B cell (primary cell): ENCODE results near the gene EEFSEC. TPM values are rescaled to one million over a fixed set of nuclear protein-coding genes. Genes with fewer than 3 reads are reported as not detected.

Experiments used
- ATAC-seq: fragments of 200-7000 bp; cut with Tn5 transposase; one replicate; pipeline ENCODE4 v1.10.0; 2021; ENCODE audit warnings: low read depth, mild to moderate bottlenecking, moderate number of reproducible peaks, moderate library complexity
- CTCF ChIA-PET: fragments of 350-600 bp; sonication (Branson Sonifier 250); formaldehyde crosslinking; loops from one replicate; lab custom pipeline; 2021; ENCODE audit warnings: antibody characterized with exemption, inconsistent platforms; lab: Charles Lee
- POLR2A ChIA-PET: fragments of 350-600 bp; sonication (Branson Sonifier 250); formaldehyde crosslinking; loops from one replicate; lab custom pipeline; 2021; ENCODE audit warnings: antibody characterized with exemption; lab: Charles Lee
- DNase-seq: peaks from one replicate; pipeline ENCODE4 v3.0.0; 2013
- H2AFZ ChIP-seq: 2 replicates; pipeline ENCODE4 v1.6.1; 2012; ENCODE audit warnings: mild to moderate bottlenecking, low read depth, low read length; ENCODE audit not compliant: insufficient read depth, poor library complexity, severe bottlenecking
- H3K27ac ChIP-seq, 2 donors: 1 replicate in 1 of 2; 2 replicates in 1 of 2; pipeline ENCODE4 v1.5.1; 2012 to 2013; ENCODE audit warnings: low read length in 2 of 2, mild to moderate bottlenecking in 2 of 2, moderate library complexity in 1 of 2
- H3K27me3 ChIP-seq, 4 experiments: fragments of 200-600 bp in 1 of 4; sonication (generic) in 1 of 4; replicated peaks in 1 of 4; 1 replicate in 2 of 4; 2 replicates in 2 of 4; pipeline versions ENCODE4 v1.6.1 to v1.7.0; 2013 to 2016; ENCODE audit warnings: low read length in 3 of 4, mild to moderate bottlenecking in 2 of 4, mixed read lengths in 1 of 4, moderate library complexity in 1 of 4; ENCODE audit not compliant: insufficient read depth in 4 of 4, control insufficient read depth in 3 of 4; ENCODE audit errors: control extremely low read depth in 1 of 4
- H3K36me3 ChIP-seq, 2 experiments: replicated peaks in 1 of 2; 1 replicate in 1 of 2; 2 replicates in 1 of 2; pipeline versions ENCODE4 v1.6.1 to v1.7.1; 2013; ENCODE audit warnings: low read length in 1 of 2; ENCODE audit not compliant: insufficient read depth in 2 of 2, control insufficient read depth in 1 of 2; ENCODE audit errors: control extremely low read depth in 1 of 2, extremely low read depth in 1 of 2
- H3K4me1 ChIP-seq, 2 donors: fragments of 200-600 bp in 1 of 2; sonication (generic) in 1 of 2; 1 replicate in 1 of 2; 2 replicates in 1 of 2; pipeline versions ENCODE4 v1.5.1 to v1.6.1; 2013 to 2017; ENCODE audit warnings: low read length in 2 of 2; ENCODE audit not compliant: control insufficient read depth in 2 of 2, insufficient read depth in 2 of 2
- H3K4me2 ChIP-seq: replicated peaks from 2 replicates; pipeline ENCODE3; 2012; ENCODE audit warnings: mild to moderate bottlenecking, low read depth, low read length; ENCODE audit not compliant: poor library complexity, severe bottlenecking
- H3K4me3 ChIP-seq, 5 experiments: fragments of 200-600 bp in 1 of 5; sonication (generic) in 1 of 5; 1 replicate in 3 of 5; 2 replicates in 2 of 5; pipeline versions ENCODE4 v1.5.1 to v1.7.0; 2011 to 2016; ENCODE audit warnings: low read length in 4 of 5, mild to moderate bottlenecking in 4 of 5, low read depth in 2 of 5, control low read depth in 1 of 5, moderate library complexity in 1 of 5; ENCODE audit not compliant: insufficient read depth in 1 of 5; ENCODE audit errors: control extremely low read depth in 1 of 5, extremely low read depth in 1 of 5
- H3K79me2 ChIP-seq: fragments of 200-600 bp; sonication (generic); one replicate; pipeline ENCODE4 v1.6.0; 2016; ENCODE audit warnings: low read length; ENCODE audit not compliant: control insufficient read depth, insufficient read depth
- H3K9ac ChIP-seq: fragments of 200-600 bp; sonication (generic); 2 replicates; pipeline ENCODE4 v1.6.1; 2017; ENCODE audit warnings: mild to moderate bottlenecking, low read length, moderate library complexity
- H3K9me3 ChIP-seq, 3 donors: one replicate each; pipeline versions ENCODE4 v1.6.1 to v1.7.1; 2013; ENCODE audit warnings: low read length in 2 of 3; ENCODE audit not compliant: control insufficient read depth in 2 of 3, insufficient read depth in 1 of 3; ENCODE audit errors: control extremely low read depth in 1 of 3
- H4K20me1 ChIP-seq: 2 replicates; pipeline ENCODE4 v1.6.0; 2012; ENCODE audit warnings: mild to moderate bottlenecking, low read length; ENCODE audit not compliant: insufficient read depth, control insufficient read depth, poor library complexity, severe bottlenecking
- H3K27ac Mint-ChIP-seq: one replicate; pipeline ENCODE4 v1.8.0; 2021; ENCODE audit warnings: mixed read lengths
- H3K27me3 Mint-ChIP-seq: one replicate; pipeline ENCODE4 v1.8.0; 2021; ENCODE audit warnings: mixed read lengths
- H3K4me1 Mint-ChIP-seq: one replicate; pipeline ENCODE4 v1.8.0; 2021; ENCODE audit warnings: mixed read lengths
- H3K4me3 Mint-ChIP-seq: one replicate; pipeline ENCODE4 v1.8.0; 2021; ENCODE audit warnings: mixed read lengths
- H3K9me3 Mint-ChIP-seq: one replicate; pipeline ENCODE4 v1.8.0; 2022; ENCODE audit warnings: mixed read lengths; ENCODE audit not compliant: insufficient read depth
- EZH2 ChIP-seq: IDR thresholded peaks from 2 replicates; pipeline ENCODE4 v1.6.1; 2012; ENCODE audit warnings: borderline replicate concordance, low read depth, mild to moderate bottlenecking, moderate library complexity, low read length; ENCODE audit not compliant: insufficient read depth, poor library complexity, severe bottlenecking
- WGBS: methylation state at CpG from one replicate; pipeline ENCODE4 v1.1.5; 2013; ENCODE audit warnings: missing lambda C conversion rate; ENCODE audit not compliant: insufficient coverage; 5-methylcytosine and 5-hydroxymethylcytosine counted together
- intact Hi-C: fragments of 100-400 bp; cut with micrococcal nuclease; formaldehyde crosslinking; loops from one replicate; pipeline ENCODE4 v1.10.0; 2022
- polyA plus RNA-seq: library from polyadenylated mRNA; depleted of rRNA; stranded (reverse); fragments of >200 nt; gene quantifications from 2 replicates; pipeline ENCODE4 v1.2.3, GENCODE V29; 2012
- total RNA-seq, 2 donors: library from RNA; stranded (reverse); fragments of 120-200 nt in 1 of 2; gene quantifications; 1 replicate in 1 of 2; 2 replicates in 1 of 2; pipeline versions ENCODE4 v1.2.3 to v1.2.4, GENCODE V29; 2013 to 2022
- TF ChIP-seq, protein P1 (sequence below): fragments of 200-600 bp; IDR thresholded peaks from one replicate; pipeline ENCODE4 v1.8.0; 2022; ENCODE audit warnings: antibody characterized with exemption, mild to moderate bottlenecking

Gene EEFSEC
- total and polyA plus RNA-seq, 2 donors (not counting 1 experiment from before 2014, with no cell fraction given), result 17.9 to 18.4 TPM

DNA sequence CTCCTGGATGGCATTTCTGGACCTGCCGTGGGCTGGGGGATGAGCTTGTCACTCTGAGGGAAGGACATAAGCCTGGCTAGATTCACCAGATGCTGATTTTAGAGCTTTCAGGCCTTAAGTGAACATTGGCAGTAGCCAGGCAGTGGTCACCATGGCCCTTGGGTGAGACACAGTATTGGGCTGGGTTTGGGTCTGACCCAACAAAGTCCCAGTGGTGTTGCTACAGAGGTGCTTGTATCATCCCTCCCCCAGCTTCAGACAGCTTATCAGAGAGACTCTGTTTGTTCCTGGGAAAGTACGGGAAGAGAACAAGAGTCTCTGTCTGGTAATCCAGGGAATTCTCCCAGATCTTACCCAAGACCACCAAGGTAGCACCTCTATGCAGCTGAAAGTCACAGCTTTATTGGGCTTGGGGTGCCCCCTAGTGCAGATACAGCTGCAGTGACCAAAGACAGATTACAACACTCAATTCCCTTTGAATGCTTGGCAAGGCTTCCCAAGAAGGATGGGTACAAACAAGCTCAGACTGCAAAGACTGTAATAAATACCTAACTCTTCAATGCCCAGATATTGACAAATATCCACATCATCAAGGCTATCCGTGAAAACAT, 19.9 kb upstream of the EEFSEC start:
- ATAC-seq (peak; percentile 49), DNase-seq (peak; percentile 49)
- no peak overlapping the region for H3K27ac ChIP-seq
- WGBS, result 100% methylated on average over 2 of the region's 3 CpGs
- peaks cover 0 to 10% (median 0%) of the 10 kb centered on the region in 3 donors for H3K9me3 ChIP-seq
- H3K79me2 ChIP-seq, result no peaks in the 10 kb centered on the region
- no peak overlapping the region for H2AFZ ChIP-seq
- ChIA-PET CTCF (interaction anchor here (0.8 to 3.5 kb wide), 15 partner anchors 10 to 558 kb away, joined by 3 to 78 read pairs (median 6); partner anchors contain the start of gene RUVBL1), POLR2A (no interaction called here)
- no peak overlapping the region for H3K4me2 ChIP-seq
- H3K4me1 Mint-ChIP-seq, result no peaks in the 10 kb centered on the region
- no peak overlapping the region for H3K9ac ChIP-seq
- no peak for TF ChIP-seq EZH2
- TF ChIP-seq, protein P1, sequence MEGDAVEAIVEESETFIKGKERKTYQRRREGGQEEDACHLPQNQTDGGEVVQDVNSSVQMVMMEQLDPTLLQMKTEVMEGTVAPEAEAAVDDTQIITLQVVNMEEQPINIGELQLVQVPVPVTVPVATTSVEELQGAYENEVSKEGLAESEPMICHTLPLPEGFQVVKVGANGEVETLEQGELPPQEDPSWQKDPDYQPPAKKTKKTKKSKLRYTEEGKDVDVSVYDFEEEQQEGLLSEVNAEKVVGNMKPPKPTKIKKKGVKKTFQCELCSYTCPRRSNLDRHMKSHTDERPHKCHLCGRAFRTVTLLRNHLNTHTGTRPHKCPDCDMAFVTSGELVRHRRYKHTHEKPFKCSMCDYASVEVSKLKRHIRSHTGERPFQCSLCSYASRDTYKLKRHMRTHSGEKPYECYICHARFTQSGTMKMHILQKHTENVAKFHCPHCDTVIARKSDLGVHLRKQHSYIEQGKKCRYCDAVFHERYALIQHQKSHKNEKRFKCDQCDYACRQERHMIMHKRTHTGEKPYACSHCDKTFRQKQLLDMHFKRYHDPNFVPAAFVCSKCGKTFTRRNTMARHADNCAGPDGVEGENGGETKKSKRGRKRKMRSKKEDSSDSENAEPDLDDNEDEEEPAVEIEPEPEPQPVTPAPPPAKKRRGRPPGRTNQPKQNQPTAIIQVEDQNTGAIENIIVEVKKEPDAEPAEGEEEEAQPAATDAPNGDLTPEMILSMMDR, result peak; percentile 55
- H3K9me3 Mint-ChIP-seq, result no peaks in the 10 kb centered on the region
- H3K36me3 ChIP-seq, result no peaks in the 10 kb centered on the region
- no peak overlapping the region for H3K4me3 Mint-ChIP-seq
- no peak overlapping the region for H3K4me3 ChIP-seq
- peaks cover 17% of the 10 kb centered on the region for H3K27me3 Mint-ChIP-seq
- peaks cover 0 to 3% (median 0%) of the 10 kb centered on the region in 4 experiments for H3K27me3 ChIP-seq
- no peaks in the 10 kb centered on the region for H3K4me1 ChIP-seq
- no peak overlapping the region for H3K27ac Mint-ChIP-seq
- no peaks in the 10 kb centered on the region for H4K20me1 ChIP-seq
- intact Hi-C loops, result loop anchor here (1.0 to 2.0 kb wide), 2 partner anchors 57 to 481 kb away; no protein-coding TSS in a partner anchor

DNA sequence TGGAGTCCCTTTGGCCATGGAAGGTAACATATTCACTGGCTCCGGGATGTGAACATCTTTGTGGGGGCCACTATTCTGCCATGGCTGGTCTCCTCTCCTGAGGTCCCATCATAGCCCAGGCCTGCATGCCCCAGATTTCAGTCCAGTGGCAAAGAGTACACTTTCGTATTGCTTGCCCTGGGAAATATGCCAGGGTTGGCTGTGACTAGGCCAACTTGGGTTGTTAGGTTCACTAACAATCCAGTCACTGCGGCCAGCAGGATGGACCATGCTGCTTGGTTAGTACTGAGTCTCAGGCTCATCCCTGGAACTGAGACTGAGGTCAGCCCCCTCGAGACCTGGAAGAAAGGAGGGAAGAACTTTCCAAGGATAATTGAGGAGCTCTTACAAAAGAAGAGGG, 9.8 kb upstream of the EEFSEC start:
- WGBS, result 89% methylated on average over 4 of the region's 4 CpGs
- Mint-ChIP-seq H3K9me3 (no peaks in the 10 kb centered on the region), H3K27me3 (peaks cover 11% of the 10 kb centered on the region), H3K4me1 (no peaks in the 10 kb centered on the region), H3K4me3 (no peak overlapping the region), H3K27ac (no peak overlapping the region)
- no peak overlapping the region for H2AFZ ChIP-seq
- no peaks in the 10 kb centered on the region for H3K79me2 ChIP-seq
- H3K27ac ChIP-seq, result no peak overlapping the region
- H3K4me2 ChIP-seq, result no peak overlapping the region
- no peaks in the 10 kb centered on the region for H3K36me3 ChIP-seq
- TF ChIP-seq, protein P1, result no peak
- no peak for TF ChIP-seq EZH2
- H3K9me3 ChIP-seq, result no peaks in the 10 kb centered on the region
- CTCF ChIA-PET, result no interaction called here
- H3K9ac ChIP-seq, result no peak overlapping the region
- DNase-seq, result no peak
- intact Hi-C loops, result no loop called here
- no peak for ATAC-seq
- POLR2A ChIA-PET, result no interaction called here
- no peaks in the 10 kb centered on the region for H3K27me3 ChIP-seq
- H3K4me3 ChIP-seq, result no peak overlapping the region
- no peaks in the 10 kb centered on the region for H4K20me1 ChIP-seq
- no peaks in the 10 kb centered on the region for H3K4me1 ChIP-seq
